T-helper 2 cell (primary cell): ENCODE measurements around the gene PPP1CB.

Experiments
- DNase-seq, 5 experiments: peaks; one replicate each; pipeline versions ENCODE4 v3.0.0 to v3.0.0-alpha.2; 2012 to 2022

Gene PPP1CB

DNA sequence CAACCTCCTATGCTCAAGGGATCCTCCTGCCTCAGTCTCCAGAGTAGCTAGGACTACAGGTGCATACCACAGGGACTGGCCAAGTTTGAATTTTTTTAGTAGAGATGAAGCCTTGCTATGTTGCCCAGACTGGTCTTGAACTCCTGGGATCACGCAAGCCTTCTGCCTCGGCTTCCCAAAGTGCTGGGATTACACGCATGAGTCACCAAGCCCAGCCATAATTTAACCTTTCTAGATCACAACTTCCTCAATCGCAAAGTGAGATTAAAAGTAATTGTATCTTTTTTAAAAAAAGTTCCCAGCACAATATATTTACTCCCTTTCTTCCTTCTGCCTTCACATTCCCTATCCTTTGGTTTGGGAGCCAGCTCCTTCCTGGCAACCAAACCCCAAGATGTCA, 5.8 kb upstream of the PPP1CB start:
- DNase-seq, result no peak

DNA sequence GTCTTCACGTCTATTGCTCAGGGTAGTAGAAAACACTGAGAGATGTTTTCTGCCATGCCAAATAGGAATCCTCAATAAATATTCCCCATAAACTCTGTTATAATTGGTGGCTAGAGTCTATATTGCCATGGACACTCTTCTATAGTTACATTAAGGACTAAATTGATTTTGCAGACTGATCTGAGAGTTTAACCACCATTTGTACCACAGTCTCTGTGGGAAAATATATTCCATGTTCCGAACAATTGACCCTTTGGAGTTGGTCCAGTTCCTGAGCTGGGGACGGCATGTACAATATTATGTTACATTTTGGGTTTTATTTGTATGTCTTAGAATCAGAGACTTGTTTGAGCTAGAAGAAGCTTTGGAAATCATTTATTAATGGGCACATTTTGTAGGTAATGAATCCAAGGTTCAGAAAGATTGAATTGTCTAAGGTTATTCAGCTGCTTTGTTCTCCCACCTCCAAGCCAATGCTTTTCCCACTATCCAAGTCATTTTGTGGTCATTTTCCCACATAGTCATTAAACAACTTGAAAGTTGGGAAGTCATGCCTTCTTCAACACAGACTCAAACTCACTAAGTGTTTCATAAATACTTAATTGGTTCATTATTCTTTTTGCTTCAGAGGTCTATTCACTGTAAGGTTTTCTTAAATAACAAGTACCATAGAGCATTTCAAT, 5.1 kb upstream of the PPP1CB start:
- DNase-seq, result no peak

DNA sequence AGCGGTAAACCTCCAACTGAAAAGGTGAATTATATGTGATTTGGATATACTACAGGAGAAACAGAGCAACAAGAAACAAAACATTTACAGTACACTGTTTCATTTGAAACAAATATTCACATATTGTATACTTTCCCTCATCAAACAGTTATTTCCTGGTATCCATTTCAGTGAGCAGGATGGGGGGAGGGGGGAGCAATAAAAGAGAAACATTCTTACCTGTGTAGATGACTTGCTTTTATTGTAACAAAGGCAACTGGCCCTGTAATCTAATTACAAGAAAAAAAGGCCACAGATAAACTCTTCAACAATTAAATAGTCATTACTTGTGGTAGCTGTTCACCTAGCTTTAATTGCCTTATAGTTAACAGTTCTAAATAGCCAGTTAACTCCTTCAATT, 3.9 kb upstream of the PPP1CB start:
- DNase-seq, result peak in 1 of 5 experiments; percentile 13

DNA sequence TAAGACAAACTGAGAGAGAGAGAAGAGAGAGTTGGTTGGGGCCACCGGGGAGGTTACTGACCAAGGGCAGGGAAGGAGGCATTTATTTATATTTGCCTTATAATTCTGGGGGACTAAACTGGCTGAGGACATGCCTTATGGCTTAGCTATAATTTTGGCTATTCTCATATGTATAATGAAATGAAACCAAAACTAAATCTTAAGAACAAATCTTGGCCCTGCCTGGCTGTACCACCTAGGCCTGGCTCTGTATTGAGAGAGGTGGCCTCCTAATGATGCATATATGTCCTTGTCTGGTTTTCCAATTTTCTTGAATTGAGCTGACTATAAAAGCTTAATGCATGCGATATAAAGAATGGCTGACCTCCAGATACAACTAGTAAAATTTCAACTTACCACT, 3.5 kb upstream of the PPP1CB start:
- peak in 1 of 5 experiments; percentile 45 for DNase-seq

DNA sequence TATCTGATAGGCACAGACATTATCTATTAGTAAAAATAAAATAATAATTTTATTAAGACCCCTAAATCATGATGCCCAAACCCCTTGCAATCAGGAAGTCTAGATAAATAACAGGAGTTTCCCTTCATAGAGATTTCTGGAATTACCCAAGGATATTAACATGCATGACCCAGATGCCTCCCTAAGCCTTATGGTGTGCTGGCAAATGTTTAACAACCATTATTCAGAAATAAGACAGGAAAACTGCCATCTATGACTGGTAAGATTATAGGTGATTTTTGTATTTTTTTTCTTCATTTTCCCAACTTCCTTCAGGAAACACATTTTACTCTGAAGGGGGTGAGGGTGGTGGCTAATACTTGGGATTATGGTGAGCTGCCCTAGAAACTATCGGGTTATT, 2.7 kb upstream of the PPP1CB start:
- DNase-seq, result no peak

DNA sequence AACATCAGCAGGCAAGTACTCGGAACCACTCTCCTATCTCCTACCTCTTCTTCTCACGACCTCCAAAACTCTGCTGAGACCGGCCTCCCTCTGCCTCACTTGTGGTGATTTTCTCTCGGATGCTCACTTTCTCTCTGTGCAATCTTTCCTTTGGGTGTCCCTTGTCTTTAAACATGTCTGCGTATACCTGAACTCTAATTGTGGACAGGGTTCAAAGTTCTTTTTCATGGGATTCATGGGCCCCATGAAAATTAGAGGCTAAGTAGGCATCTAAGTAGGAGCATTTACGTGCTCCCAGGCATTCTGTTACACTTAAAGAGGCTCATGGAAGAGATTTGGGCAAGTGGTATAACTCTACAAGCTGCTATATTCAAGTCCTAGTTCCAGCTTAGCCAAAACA, 2.1 kb upstream of the PPP1CB start:
- no peak for DNase-seq

DNA sequence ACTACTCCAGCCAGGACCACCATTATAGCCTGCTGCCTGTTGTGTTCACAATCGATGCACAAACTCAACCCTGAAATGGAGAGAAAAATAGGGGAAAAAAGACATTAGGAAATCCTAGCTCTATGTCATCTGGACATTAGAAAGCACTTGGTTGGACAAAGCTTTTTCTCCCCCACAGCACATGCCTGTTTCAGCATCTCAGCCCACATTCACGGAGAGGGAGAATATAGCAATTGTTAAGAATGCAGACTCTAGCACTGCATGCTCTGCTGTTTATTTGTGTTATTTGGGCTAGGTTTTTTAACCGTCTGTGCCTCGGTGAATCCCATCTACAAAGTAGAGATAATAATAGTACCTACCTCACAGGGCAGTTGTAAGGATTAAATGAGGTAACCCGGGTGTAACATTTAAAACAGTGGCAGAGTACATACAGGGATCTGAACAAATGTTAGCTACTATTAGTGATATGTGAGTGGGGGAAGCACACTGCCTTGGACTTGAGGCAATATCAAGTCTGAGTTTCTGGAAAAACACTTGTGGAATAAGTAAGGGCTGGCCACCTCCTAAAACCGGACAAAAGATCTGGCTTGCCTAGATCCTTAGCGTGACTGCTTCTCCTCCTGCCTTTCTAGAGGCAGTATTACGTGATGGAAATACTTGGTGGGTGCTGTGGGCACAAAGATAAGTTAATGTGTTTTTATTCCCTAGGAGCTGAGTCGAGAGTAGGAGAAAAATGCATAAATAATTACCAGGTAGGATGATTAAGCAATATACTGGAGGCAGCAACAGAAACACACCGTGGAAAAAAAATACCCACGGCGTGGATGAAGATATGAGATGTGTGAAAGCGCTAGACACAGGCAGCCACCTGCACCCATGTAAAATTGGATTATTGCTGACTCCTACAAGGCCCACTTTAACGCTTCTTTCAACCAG, 1.0 kb upstream of the PPP1CB start:
- peak in 1 of 5 experiments; percentile 67 for DNase-seq

DNA sequence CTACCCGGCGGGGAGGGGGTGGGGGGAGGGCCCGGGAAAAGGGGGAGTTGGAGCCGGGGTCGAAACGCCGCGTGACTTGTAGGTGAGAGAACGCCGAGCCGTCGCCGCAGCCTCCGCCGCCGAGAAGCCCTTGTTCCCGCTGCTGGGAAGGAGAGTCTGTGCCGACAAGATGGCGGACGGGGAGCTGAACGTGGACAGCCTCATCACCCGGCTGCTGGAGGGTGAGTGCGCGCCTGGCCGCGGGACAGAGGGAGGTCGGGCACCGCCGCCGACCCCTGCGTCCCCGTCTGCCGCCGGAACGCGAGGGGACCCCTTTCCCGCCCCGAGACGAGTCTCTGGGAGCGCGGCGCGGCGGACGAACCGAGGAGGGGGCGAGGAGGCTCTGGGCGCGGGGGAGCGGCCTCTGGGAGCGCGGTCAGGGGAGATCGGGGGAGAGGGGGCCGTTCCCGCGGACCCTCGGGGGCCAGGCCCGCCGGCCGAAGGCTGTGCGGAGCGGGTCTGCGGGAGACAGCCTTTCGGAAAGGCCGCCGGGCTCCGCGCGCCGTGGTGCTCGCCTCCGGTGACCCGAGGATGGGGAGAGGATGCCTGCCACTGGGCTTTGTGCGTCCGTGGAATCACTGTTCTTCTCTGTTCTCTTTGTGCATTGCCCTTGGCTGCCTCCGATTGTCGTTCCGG, 463 bp downstream of the PPP1CB start:
- peak in 3 of 5 experiments; percentile 10 to 47 (median 21) for DNase-seq

DNA sequence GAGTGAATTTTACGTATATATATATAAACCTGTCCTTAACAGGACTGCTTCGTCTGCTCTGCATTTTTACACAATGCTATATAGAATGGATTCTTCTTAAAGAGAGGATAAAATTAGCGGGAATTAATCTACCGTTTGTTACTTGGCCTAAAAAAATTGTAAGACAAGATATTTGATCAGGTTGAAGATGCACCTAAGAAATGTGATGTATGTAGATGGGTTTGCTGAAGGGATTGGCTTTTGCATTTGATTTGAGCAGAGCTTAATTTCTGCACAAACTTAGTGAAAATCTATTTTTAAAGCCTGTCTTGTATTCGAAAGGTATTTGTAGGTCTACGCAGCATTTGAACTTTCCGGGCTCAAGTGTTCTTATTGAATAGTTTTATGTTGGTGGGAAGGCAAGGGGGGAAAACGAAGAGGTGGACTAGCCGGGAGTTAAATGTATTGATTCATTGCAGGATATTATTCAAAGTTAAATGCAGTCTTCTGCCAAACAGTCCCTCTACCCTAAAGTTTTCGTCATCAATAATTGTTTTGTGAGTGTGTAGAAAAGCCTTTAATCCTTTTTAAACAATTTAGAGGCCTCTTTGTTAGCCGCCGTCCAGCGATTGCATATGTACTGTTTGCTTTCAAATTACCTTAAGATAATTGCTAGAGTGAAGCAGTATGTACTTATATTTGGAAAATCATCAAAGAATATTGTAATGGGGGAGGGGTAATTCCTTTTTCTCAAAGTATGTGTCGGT, 1.2 kb downstream of the PPP1CB start:
- peak in 1 of 5 experiments; percentile 22 for DNase-seq

DNA sequence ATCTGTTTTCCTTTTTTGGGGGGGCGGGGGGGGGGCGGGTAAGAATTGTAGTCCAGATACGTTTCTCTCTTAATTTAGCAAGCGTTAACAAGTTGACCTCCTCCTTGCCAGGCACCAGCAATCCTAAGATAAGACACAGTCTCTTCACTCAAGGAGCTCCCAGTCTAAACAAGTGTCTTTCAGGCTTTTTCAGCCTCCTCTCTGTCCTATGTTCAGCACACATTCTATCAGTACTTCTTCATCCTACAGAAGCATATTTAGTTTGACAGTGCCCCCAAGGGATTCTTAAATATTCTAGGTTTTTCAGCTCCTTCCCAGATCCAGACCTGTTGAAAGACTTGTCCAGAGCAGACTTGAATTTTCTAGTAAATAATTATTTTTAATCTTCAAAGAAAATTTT, 2.7 kb downstream of the PPP1CB start:
- no peak for DNase-seq

DNA sequence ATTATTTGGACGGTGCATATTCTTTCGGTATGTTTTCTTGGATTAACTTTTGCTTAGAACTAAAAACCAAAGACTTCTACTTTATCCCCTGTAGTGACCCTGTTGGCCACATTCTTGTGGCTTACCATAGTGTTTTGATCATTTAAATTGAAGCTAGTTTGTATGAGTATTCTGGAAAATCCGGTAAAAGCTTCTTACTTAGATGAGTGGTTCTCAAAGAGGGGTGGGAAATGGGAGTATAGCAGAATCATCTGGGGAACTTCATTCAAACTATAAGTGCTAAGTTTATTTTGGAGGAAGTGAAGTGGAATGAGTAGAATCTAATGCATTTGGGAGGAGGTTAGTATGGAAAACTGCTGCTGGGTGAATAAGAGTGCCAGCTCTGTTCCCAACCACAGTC, 3.8 kb downstream of the PPP1CB start:
- DNase-seq, result no peak

DNA sequence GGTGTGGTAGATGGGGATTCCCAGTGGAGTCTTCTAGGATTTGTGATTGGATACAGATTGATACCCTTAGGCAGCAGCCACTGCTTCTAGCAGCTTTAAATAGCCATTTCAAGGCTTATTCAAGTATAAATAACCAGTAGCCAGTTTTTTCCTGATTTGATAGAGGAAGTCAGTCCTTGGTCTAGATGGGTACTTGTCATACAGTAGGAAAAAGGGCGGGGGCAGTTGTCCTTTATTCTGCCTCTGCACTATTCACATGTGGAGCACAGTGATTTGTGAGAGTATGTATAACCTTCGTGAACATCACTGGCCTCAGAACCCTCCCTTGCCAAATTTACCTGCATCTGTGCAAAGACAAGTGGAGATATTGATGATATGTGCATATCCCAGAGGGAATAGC, 6.8 kb downstream of the PPP1CB start:
- no peak for DNase-seq

DNA sequence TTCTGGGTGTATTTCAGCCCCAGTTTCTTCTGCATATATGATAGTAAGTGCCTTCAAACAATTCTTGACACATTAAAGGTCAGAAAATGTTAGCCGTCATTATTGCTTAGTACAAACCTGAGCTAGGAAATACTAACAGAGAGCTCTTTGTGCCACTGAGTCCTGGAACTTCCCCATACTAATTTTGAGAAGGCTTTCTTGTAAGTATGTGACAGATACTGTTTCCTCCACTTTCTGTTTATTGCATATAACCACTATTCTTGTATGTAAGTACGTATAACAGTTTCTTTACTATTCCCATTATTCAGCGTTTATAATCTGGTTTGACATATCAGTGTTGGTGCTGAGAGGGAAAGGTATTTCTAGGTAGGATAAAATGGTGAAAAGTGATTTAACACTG, 9.8 kb downstream of the PPP1CB start:
- DNase-seq, result no peak

DNA sequence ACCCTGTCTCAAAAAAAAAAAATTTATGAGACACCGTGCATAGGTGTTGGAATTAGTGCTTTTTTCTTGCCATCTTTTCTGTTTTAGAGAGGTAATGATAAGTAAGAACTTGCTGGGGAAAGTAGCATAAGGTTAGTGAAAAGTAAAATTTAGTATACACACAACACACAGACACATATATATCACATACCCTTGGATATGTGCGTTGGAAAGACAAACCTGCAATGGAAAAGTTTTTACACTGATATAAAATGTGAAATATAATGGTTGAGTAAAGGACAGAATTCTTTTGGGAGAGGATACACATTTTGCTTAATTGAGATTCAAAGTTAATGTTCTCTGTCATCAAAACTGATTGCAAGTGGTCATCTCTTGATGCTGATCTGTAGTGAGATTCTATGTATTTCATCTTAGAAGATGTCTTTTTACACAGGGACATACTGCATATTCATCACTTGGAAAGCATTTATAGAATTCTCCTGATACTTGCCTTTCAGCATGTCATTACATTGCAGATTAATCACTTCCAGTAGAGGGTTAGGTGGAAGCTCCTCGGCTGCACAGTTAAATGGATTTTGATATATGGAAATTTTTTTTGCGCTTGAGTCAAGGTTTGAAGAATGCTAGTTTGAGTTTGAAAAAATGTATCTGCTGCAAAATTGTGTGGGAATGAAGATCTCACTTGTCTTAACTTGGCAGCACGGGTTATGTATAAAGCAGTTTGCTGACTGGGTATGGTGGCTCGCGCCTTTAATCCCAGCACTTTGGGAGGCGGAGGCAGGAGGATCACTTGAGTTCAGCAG, 13.5 kb downstream of the PPP1CB start:
- DNase-seq, result no peak

DNA sequence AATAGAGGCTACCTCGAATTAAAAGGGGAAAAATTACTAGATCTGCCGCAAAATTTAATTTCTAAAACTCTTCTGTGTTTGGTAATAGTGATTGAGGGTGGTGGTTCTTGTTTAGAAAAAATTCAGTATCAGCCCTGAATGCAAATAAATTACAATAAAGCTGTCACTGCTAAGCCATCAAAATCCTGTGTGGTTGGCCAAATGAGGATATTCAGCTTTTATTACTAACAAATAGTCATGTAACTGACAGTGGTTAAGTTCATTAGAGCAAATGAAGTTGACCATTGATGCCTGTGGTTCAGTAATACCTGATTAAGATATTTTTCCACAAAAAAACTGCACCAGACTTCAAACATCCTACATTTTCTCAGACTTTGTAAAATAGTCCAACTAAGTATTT, 14.4 kb downstream of the PPP1CB start:
- no peak for DNase-seq

DNA sequence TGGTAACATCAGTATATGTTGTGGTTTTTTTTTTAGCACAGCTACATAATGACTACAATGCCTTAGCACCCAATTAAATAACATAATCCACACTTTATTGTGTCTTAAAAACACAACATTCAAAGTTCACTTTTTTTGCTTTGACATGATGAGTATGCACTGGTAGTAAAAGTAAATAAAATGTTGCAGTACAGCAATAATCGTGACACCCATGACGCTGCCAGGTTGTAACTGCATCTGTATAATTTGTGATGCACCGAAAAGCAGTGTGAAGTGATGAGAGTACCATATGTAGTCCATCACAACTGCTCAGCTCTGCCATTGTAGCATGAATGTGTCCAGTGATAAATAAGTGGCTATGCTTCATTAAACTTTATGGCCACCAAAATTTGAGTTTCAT, 15.7 kb downstream of the PPP1CB start:
- no peak for DNase-seq

DNA sequence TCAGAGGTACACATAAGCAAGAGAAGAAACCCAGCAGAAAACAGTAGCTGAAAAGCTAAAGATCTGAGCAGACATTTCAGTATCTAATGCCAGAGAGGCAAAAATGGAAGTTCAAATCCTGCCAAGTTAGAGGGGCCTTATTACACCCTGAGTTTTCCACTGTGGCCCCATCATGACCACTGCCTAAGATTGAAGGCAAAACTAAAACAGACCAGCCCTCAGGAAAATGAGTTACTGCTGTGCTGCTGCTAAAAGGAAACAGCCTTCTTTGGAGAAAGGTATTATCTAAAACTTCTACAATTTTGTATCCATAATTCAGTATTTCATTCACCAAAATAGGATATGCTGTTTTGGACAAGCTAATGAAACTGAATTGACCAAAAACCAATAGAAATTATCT, 16.8 kb downstream of the PPP1CB start:
- DNase-seq, result no peak

DNA sequence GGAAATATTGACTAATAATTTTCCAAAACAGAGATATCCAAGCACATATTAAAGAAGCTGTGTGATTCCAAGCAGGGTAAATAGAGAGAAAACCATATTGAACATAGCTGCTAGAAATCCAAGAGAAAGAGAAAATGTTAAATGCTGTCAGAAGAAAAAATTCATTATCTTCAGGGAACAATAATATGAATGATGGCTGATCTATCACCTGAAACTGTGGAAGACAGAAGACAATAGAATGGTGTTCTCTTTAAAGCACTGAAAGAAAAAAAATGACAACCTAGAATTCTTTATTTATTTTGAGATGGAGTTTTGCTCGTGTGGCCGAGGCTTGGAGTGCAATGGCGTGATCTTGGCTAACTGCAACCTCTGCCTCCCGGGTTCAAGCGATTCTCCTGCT, 17.3 kb downstream of the PPP1CB start:
- no peak for DNase-seq

DNA sequence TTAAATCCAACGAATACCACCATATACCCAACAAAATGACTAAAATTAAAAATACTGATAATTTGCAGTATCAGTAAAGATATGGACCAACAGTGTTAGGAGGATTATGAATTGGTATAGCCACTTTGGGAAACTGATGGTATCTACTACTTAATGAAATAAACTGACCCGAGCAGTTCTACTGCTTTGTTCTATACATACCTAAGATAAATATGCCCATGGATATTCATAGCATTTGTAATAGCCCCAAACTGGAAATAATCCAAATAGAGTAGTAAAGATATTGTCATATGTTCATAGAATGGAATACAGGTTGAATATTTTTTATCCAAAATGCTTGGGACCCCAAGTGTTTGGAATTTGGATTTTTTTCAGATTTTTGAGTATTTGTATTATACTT, 20.7 kb downstream of the PPP1CB start:
- no peak for DNase-seq

DNA sequence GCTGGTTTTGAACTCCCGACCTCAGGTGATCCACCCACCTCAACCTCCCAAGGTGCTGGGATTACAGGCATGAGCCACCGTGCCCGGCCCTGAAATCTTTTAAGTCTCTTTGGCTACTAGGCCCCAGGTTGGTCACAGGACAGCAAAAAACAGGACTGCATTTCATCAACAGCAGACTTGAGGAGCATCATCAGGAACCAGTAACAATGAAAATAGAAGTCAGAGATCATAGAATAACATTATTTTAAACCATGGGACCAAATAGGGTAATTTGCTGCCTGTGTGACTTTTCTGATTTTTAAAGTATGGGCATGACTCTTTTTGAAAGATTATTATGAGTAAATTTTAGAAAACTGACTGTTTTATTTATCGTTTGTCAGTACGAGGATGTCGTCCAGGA, 24.8 kb downstream of the PPP1CB start:
- no peak for DNase-seq

DNA sequence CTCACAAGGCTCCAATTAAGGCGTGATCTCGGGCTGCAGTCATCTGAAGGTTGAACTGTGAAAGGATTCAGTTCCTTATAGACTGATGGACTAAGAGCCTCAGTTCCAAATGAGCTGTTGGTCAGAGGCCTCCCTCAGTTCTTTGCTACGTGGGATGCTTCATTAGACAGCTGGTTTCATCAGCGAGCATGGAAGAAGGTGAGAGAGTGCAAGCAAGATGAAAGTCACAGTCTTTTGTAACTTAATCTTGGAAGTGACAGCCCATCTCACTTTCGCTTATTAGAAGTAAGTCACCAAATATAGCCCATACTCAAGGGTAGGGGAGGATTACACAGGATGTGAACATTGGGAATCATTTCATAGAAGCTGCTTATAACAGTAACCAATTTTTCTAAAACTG, 26.8 kb downstream of the PPP1CB start:
- no peak for DNase-seq

DNA sequence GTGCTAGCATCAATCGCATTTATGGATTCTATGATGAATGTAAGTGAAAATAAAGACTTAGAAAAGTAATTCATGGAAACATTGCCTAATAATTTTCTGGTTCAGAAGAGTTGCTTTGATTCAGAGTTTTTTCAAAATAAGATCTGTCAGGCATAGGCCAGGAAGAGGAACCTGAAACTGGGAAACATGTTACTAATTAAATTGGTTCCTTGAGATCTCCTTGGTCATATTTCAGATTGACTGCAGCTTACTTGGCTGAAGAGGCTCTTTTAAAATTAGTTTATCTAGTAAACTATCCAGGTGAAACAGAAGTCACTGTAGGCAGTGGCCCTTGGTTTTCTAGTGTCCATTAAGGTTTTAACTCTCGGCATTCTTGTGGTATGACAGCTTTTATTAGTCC, 27.4 kb downstream of the PPP1CB start:
- no peak for DNase-seq
